A549 treated with DMSO at 1 μM for 4 hours (cell line): ENCODE measurements around the gene TMEM273. TPM values are rescaled to one million over a fixed set of nuclear protein-coding genes. Genes with fewer than 3 reads are reported as not detected.

Experiments used
- total RNA-seq: library from RNA; stranded (reverse); fragments of 200-300 nt; extraction: Qiagen RNA extraction; gene quantifications from 5 replicates; pipeline ENCODE4 v1.2.3, GENCODE V29; 2022; ENCODE audit warnings: low read depth

The TMEM273 gene, protein sequence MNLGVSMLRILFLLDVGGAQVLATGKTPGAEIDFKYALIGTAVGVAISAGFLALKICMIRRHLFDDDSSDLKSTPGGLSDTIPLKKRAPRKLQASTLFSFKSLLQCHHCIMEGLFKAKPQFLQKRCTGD
- total RNA-seq, result not detected in 5 replicates

DNA sequence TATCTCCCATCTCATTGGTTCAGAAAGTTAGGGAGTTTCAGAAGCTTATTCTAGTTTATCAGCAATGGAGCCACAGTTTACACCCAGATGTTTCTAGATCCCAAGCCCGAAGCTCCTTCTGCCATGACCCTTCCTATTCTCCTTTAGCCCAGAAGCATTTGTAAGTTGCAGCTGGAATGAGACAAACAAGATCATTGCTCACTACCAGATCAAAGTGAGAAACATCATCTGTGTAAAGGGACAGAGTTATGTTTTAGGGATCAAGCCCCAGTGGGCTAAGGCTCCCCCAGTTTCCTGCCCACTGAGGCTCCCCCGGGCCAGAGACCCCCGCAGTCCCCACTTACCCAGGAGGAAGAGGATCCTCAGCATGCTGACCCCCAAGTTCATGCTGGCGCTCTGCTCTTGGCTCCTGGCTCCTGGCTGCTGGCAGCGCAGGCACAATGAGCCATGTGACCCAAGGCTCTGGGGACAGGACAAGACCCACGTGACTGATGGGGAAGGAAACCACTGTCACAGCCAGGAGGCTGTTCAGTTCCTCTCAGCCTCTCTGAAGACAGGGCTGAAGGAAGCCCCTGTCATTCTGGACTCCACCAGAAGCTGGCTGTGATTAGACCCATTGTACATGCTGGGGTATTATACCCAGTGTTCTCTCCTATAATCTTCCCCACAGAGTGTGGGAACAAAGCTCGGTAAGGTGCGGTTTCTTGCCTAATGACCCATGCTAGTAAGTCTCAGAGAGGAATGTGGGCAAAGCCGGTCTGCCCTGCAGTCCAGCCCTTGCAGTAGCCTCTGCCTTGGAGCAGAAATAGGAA lies at the start of gene TMEM273:
TSS of gene TMEM273 (minus strand) at position 442 of the 812 bp plus-strand sequence. CDS start at position 387, 55 bp downstream.

GRCh38 chr10:49133706-49134248 lies 54.4 kb downstream of the TMEM273 start, which contains the start of gene FAM170B:
FAM170B (minus strand) TSS chr10:49134021; CDS start chr10:49133918, 103 bp downstream.

DNA sequence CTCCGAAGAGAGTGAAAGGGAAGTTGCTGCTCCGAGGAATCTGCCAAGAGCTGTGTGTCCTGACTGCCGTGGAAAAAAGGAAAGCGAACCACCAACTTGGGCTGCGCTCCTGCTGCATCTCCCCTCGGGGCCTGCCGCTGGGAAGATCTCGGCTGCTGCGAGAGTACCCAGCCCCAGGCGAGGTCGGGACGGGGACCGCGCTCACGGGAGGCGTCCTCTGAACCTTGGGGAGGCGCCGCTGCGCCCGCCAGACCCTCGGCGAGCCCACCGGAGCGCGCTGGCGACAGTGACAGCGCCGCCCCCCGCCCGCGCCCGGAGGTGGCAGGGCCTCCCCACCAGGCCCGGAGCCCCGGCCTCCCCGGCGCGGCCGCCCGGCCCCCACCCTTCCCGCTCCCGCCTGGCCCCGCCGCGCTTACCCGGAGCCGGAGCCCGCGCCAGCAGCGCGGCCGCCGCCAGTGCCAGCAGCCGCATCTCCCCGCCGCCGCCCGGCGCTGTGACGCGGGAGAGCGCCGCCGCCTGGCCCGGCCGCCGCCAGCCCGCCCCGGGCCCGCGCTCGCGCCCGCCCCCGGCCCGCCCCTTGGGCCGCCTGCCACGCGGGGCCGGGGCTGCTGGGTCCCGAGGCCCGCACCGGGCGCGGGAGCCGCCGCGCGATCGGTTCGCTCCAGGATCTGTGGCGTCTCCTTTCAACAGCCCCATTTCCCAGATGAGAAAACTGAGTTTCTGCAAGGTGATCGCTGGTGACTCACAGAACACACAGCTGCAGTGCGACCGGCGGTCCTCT lies 73.0 kb downstream of the TMEM273 start, which contains the start of gene VSTM4:
TSS of gene VSTM4 (minus strand) at position 508 of the 781 bp plus-strand sequence. CDS start at position 471, 37 bp downstream.

Other genes starting within 250 kb of the TMEM273 start
- not detected in 5 replicates for gene LRRC18, start 248.6 kb downstream of the TMEM273 start, total RNA-seq
- gene VSTM4, start 72.9 kb downstream of the TMEM273 start, total RNA-seq, result 0.27 to 0.62 TPM (median 0.48 TPM) in 5 replicates
- not detected in 5 replicates for gene FAM170B, start 54.4 kb downstream of the TMEM273 start, total RNA-seq
- not detected in 5 replicates for gene C10orf71, start 110.8 kb upstream of the TMEM273 start, total RNA-seq
- gene DRGX, start 207.7 kb upstream of the TMEM273 start, total RNA-seq, result 0.03 to 0.07 TPM (median 0.06 TPM) in 3 of 5 replicates, not detected in the others